GM23338 (cell line): ENCODE results near the gene TMEM116. TPM values are rescaled to one million over a fixed set of nuclear protein-coding genes. Genes with fewer than 3 reads are reported as not detected.
"Not testable (repeated sequence)": the region's sequence is repeated elsewhere in the genome, so short reads cannot be mapped to it uniquely, and the experiment has no call there.

ENCODE experiments used
- ATAC-seq: fragments of 200-7000 bp; cut with Tn5 transposase; 3 replicates; pipeline ENCODE4 v1.9.1; 2020
- DNase-seq: peaks from one replicate; pipeline ENCODE4 v3.0.0-alpha.2; 2015; ENCODE audit warnings: low spot score
- H2AFZ ChIP-seq: fragments of 200-600 bp; sonication (generic); 2 replicates; pipeline ENCODE4 v1.8.0; 2016; ENCODE audit warnings: antibody characterized with exemption, mild to moderate bottlenecking, moderate library complexity
- H3F3A ChIP-seq: fragments of 200-600 bp; sonication (generic); replicated peaks from 2 replicates; pipeline ENCODE4 v1.8.0; 2017; ENCODE audit warnings: antibody characterized with exemption, mixed run types, low read depth
- H3K27ac ChIP-seq: fragments of 200-600 bp; sonication (generic); 2 replicates; pipeline ENCODE4 v1.6.1; 2016; ENCODE audit warnings: low read depth
- H3K27me3 ChIP-seq: fragments of 200-600 bp; sonication (generic); 2 replicates; pipeline ENCODE4 v1.8.0; 2016; ENCODE audit warnings: mild to moderate bottlenecking, mixed run types, moderate library complexity; ENCODE audit not compliant: insufficient read depth
- H3K36me3 ChIP-seq: fragments of 200-600 bp; sonication (generic); 2 replicates; pipeline ENCODE4 v1.8.0; 2016; ENCODE audit warnings: mild to moderate bottlenecking; ENCODE audit not compliant: insufficient read depth
- H3K4me1 ChIP-seq: fragments of 200-600 bp; sonication (generic); 2 replicates; pipeline ENCODE4 v1.8.0; 2016; ENCODE audit warnings: mild to moderate bottlenecking, moderate library complexity; ENCODE audit not compliant: insufficient read depth
- H3K4me2 ChIP-seq: fragments of 200-600 bp; sonication (generic); 2 replicates; pipeline ENCODE4 v1.7.1; 2017; ENCODE audit warnings: mixed run types
- H3K4me3 ChIP-seq: fragments of 200-600 bp; sonication (generic); 2 replicates; pipeline ENCODE4 v1.6.1; 2016; ENCODE audit warnings: mixed run types
- H3K79me2 ChIP-seq: fragments of 200-600 bp; sonication (generic); replicated peaks from 2 replicates; pipeline ENCODE4 v1.8.0; 2017; ENCODE audit warnings: mild to moderate bottlenecking; ENCODE audit not compliant: insufficient read depth
- H3K9me2 ChIP-seq: fragments of 200-600 bp; sonication (generic); 2 replicates; pipeline ENCODE4 v1.8.0; 2017; ENCODE audit not compliant: insufficient read depth
- H4K20me1 ChIP-seq: fragments of 200-600 bp; sonication (generic); replicated peaks from 2 replicates; pipeline ENCODE4 v1.8.0; 2017; ENCODE audit warnings: mild to moderate bottlenecking; ENCODE audit not compliant: insufficient read depth
- H3K27ac Mint-ChIP-seq: 2 replicates; pipeline ENCODE4 v1.8.0; 2020; ENCODE audit warnings: inconsistent platforms, mild to moderate bottlenecking, moderate library complexity, mixed read lengths
- H3K27me3 Mint-ChIP-seq: 3 replicates; pipeline ENCODE4 v1.8.0; 2022; ENCODE audit warnings: low read depth, mild to moderate bottlenecking, moderate library complexity, mixed read lengths, inconsistent platforms; ENCODE audit not compliant: insufficient read depth, poor library complexity
- H3K36me3 Mint-ChIP-seq: 3 replicates; pipeline ENCODE4 v1.8.0; 2021; ENCODE audit warnings: low read depth, mild to moderate bottlenecking, inconsistent platforms, moderate library complexity, mixed read lengths
- H3K4me1 Mint-ChIP-seq: 3 replicates; pipeline ENCODE4 v1.8.0; 2020; ENCODE audit warnings: mild to moderate bottlenecking, inconsistent platforms, mixed read lengths
- H3K4me3 Mint-ChIP-seq: 3 replicates; pipeline ENCODE4 v1.8.0; 2021; ENCODE audit warnings: moderate library complexity, mild to moderate bottlenecking, inconsistent platforms, mixed read lengths
- H3K9me3 Mint-ChIP-seq: 3 replicates; pipeline ENCODE4 v1.8.0; 2020; ENCODE audit warnings: moderate library complexity, mild to moderate bottlenecking, inconsistent platforms, mixed read lengths
- CREB1 ChIP-seq: fragments of 250-450 bp; sonication (Bioruptor Pico); IDR thresholded peaks from 2 replicates; pipeline ENCODE4 v1.5.0; 2020; ENCODE audit warnings: low read depth, mild to moderate bottlenecking, moderate library complexity
- EZH2phosphoT487 ChIP-seq: fragments of 200-600 bp; sonication (generic); IDR thresholded peaks from one replicate; pipeline ENCODE4 v1.8.1; 2018; ENCODE audit warnings: antibody characterized with exemption; ENCODE audit not compliant: unreplicated experiment
- JUNB ChIP-seq: IDR thresholded peaks from one replicate; pipeline ENCODE4 v1.6.1; 2016; ENCODE audit warnings: antibody characterized with exemption; ENCODE audit not compliant: unreplicated experiment
- NANOG ChIP-seq: IDR thresholded peaks from 2 replicates; pipeline ENCODE4 v1.6.1; 2016; ENCODE audit warnings: antibody characterized with exemption, borderline replicate concordance
- STAT1 ChIP-seq: IDR thresholded peaks from one replicate; pipeline ENCODE4 v1.6.1; 2016; ENCODE audit warnings: antibody characterized with exemption; ENCODE audit not compliant: unreplicated experiment
- ZNF331 ChIP-seq: fragments of 250-450 bp; sonication (Bioruptor Pico); IDR thresholded peaks from 2 replicates; pipeline ENCODE4 v1.5.0; 2020; ENCODE audit warnings: low read depth, mild to moderate bottlenecking, moderate library complexity
- polyA plus RNA-seq: library from polyadenylated mRNA; unstranded; fragments of >200 nt; fragmentation: Nextera tagmentation; extraction: Ambion mirVana; gene quantifications from 2 replicates; pipeline ENCODE4 v1.2.1, GENCODE V29; 2016
- total RNA-seq: library from RNA; depleted of rRNA; stranded (reverse); fragments of >200 nt; shearing (Covaris generic); gene quantifications from 2 replicates; pipeline ENCODE4 v1.2.3, GENCODE V29; 2014
- TF ChIP-seq, protein P1 (sequence below): IDR thresholded peaks from one replicate; pipeline ENCODE4 v1.6.1; 2018; ENCODE audit warnings: antibody characterized with exemption; ENCODE audit not compliant: unreplicated experiment

TMEM116 gene
- total and polyA plus RNA-seq, 2 experiments from 2014 or later = 8.0 to 10.4 TPM

- TF ChIP-seq, protein P1, sequence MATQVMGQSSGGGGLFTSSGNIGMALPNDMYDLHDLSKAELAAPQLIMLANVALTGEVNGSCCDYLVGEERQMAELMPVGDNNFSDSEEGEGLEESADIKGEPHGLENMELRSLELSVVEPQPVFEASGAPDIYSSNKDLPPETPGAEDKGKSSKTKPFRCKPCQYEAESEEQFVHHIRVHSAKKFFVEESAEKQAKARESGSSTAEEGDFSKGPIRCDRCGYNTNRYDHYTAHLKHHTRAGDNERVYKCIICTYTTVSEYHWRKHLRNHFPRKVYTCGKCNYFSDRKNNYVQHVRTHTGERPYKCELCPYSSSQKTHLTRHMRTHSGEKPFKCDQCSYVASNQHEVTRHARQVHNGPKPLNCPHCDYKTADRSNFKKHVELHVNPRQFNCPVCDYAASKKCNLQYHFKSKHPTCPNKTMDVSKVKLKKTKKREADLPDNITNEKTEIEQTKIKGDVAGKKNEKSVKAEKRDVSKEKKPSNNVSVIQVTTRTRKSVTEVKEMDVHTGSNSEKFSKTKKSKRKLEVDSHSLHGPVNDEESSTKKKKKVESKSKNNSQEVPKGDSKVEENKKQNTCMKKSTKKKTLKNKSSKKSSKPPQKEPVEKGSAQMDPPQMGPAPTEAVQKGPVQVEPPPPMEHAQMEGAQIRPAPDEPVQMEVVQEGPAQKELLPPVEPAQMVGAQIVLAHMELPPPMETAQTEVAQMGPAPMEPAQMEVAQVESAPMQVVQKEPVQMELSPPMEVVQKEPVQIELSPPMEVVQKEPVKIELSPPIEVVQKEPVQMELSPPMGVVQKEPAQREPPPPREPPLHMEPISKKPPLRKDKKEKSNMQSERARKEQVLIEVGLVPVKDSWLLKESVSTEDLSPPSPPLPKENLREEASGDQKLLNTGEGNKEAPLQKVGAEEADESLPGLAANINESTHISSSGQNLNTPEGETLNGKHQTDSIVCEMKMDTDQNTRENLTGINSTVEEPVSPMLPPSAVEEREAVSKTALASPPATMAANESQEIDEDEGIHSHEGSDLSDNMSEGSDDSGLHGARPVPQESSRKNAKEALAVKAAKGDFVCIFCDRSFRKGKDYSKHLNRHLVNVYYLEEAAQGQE = no peak
- TF ChIP-seq EZH2phosphoT487 = no peak
- TF ChIP-seq JUNB = no peak
- TF ChIP-seq CREB1 (CRISPR knock-in tag) = no peak
- no peak for TF ChIP-seq STAT1
Observed at GRCh38 chr12:112011685-112012084, 1.3 kb downstream of the TMEM116 start (continued).

GRCh38 chr12:112010415-112011344 lies 2.3 kb downstream of the TMEM116 start:
- Mint-ChIP-seq H3K4me3 (peak overlapping the region; percentile 97; the same call in 2 of the 3 replicates), H3K9me3 (peaks cover 5% of the 10 kb centered on the region), H3K36me3 (peaks cover 19% of the 10 kb centered on the region), H3K27ac (0 out of 2 replicates have a peak overlapping the region, but pooled peaks have one; percentile 9), H3K4me1 (peaks cover 37% of the 10 kb centered on the region), H3K27me3 (peaks cover 16% of the 10 kb centered on the region)
- TF ChIP-seq, protein P1 = no peak
- no peak for TF ChIP-seq EZH2phosphoT487
- no peak for TF ChIP-seq JUNB
- TF ChIP-seq ZNF331 (CRISPR knock-in tag) = no peak
- no peak for TF ChIP-seq NANOG
- H3K36me3 ChIP-seq = peaks cover 5% of the 10 kb centered on the region
- DNase-seq = no peak
- H3K4me2 ChIP-seq = no peak overlapping the region
- no peak overlapping the region for H3K27ac ChIP-seq
- H4K20me1 ChIP-seq = peaks cover 7% of the 10 kb centered on the region
- 0 out of 2 replicates have a peak, but pooled peaks cover 5% of the 10 kb centered on the region for H3K9me2 ChIP-seq
- peaks cover 15% of the 10 kb centered on the region; the same call in 1 of the 2 replicates for H3F3A ChIP-seq
- peaks cover 24% of the 10 kb centered on the region for H3K4me1 ChIP-seq
- peaks cover 35% of the 10 kb centered on the region for H3K79me2 ChIP-seq
- H3K4me3 ChIP-seq = peak overlapping the region; percentile 100; the same call in 1 of the 2 replicates
- no peak overlapping the region for H2AFZ ChIP-seq
- H3K27me3 ChIP-seq = no peaks in the 10 kb centered on the region
- ATAC-seq = no peak

- DNase-seq, H3K4me3 ChIP-seq, ATAC-seq, H3K9me3 Mint-ChIP-seq, H3K36me3 ChIP-seq, H3K27ac ChIP-seq, H2AFZ ChIP-seq, H3K27me3 ChIP-seq, H3K27ac Mint-ChIP-seq, H4K20me1 ChIP-seq, H3K4me3 Mint-ChIP-seq, H3K4me2 ChIP-seq, H3K9me2 ChIP-seq: not testable (repeated sequence)
- H3K4me1 Mint-ChIP-seq = peaks cover 38% of the 10 kb centered on the region
- Histone ChIP-seq H3F3A (peaks cover 15% of the 10 kb centered on the region; the same call in 1 of the 2 replicates), H3K79me2 (peaks cover 24% of the 10 kb centered on the region), H3K4me1 (peaks cover 18% of the 10 kb centered on the region)
- peaks cover 12% of the 10 kb centered on the region for H3K36me3 Mint-ChIP-seq
- H3K27me3 Mint-ChIP-seq = peaks cover 18% of the 10 kb centered on the region
Observed at GRCh38 chr12:112009596-112009995, 3.4 kb downstream of the TMEM116 start.
